H9 (cell line): ENCODE results near the gene CIAO1. TPM values are rescaled to one million over a fixed set of nuclear protein-coding genes. Genes with fewer than 3 reads are reported as not detected.

Experiments used
- DNase-seq: peaks from one replicate; pipeline ENCODE4 v3.0.0-alpha.2; 2017
- H2AFZ ChIP-seq: one replicate; pipeline ENCODE4 v1.6.1; 2013; ENCODE audit warnings: mild to moderate bottlenecking, low read length, control low read depth, moderate library complexity
- H2AK5ac ChIP-seq: 2 replicates; pipeline ENCODE4 v1.6.1; 2013; ENCODE audit warnings: low read length, control low read depth, mixed read lengths; ENCODE audit not compliant: insufficient read length
- H2BK120ac ChIP-seq: one replicate; pipeline ENCODE4 v1.6.1; 2013; ENCODE audit warnings: low read depth, mild to moderate bottlenecking, low read length, control low read depth, inconsistent platforms; ENCODE audit not compliant: poor library complexity, severe bottlenecking
- H2BK12ac ChIP-seq: 2 replicates; pipeline ENCODE4 v1.6.1; 2013; ENCODE audit warnings: low read length, control low read depth, mixed read lengths, low read depth; ENCODE audit not compliant: insufficient read length
- H2BK15ac ChIP-seq: 2 replicates; pipeline ENCODE4 v1.6.1; 2013; ENCODE audit warnings: low read depth, low read length, control low read depth
- H2BK20ac ChIP-seq: one replicate; pipeline ENCODE4 v1.6.1; 2013; ENCODE audit warnings: low read depth, mild to moderate bottlenecking, low read length, control low read depth, inconsistent platforms; ENCODE audit not compliant: poor library complexity, severe bottlenecking
- H2BK5ac ChIP-seq: 2 replicates; pipeline ENCODE4 v1.6.1; 2013; ENCODE audit warnings: low read length, control low read depth, mixed read lengths; ENCODE audit not compliant: insufficient read length
- H3K14ac ChIP-seq: 2 replicates; pipeline ENCODE4 v1.6.1; 2013; ENCODE audit warnings: low read length, control low read depth; ENCODE audit not compliant: insufficient read depth
- H3K18ac ChIP-seq: 2 replicates; pipeline ENCODE4 v1.6.1; 2013; ENCODE audit warnings: low read depth, mild to moderate bottlenecking, mixed read lengths, low read length, control low read depth; ENCODE audit not compliant: insufficient read length
- H3K23ac ChIP-seq: 2 replicates; pipeline ENCODE4 v1.6.1; 2013; ENCODE audit warnings: low read length, control low read depth, mixed read lengths, low read depth; ENCODE audit not compliant: insufficient read length
- H3K23me2 ChIP-seq: 2 replicates; pipeline ENCODE4 v1.6.1; 2013; ENCODE audit warnings: low read depth, mild to moderate bottlenecking, mixed read lengths, low read length, control low read depth; ENCODE audit not compliant: insufficient read length, poor library complexity, severe bottlenecking
- H3K27ac ChIP-seq: 2 replicates; pipeline ENCODE4 v1.5.1; 2013; ENCODE audit warnings: low read length, control low read depth, mixed read lengths, low read depth; ENCODE audit not compliant: insufficient read length
- H3K27me3 ChIP-seq: 2 replicates; pipeline ENCODE4 v1.6.1; 2013; ENCODE audit warnings: low read length, control low read depth, inconsistent platforms; ENCODE audit not compliant: insufficient read depth
- H3K4ac ChIP-seq: 2 replicates; pipeline ENCODE4 v1.6.1; 2013; ENCODE audit warnings: low read depth, mild to moderate bottlenecking, control low read depth, inconsistent platforms, low read length, moderate library complexity
- H3K4me1 ChIP-seq: 2 replicates; pipeline ENCODE4 v1.6.1; 2013; ENCODE audit warnings: low read length, control low read depth, inconsistent platforms; ENCODE audit not compliant: insufficient read depth
- H3K4me2 ChIP-seq: 2 replicates; pipeline ENCODE4 v1.6.1; 2013; ENCODE audit warnings: low read length, control low read depth, mixed read lengths; ENCODE audit not compliant: insufficient read length, insufficient read depth
- H3K56ac ChIP-seq: 2 replicates; pipeline ENCODE4 v1.6.1; 2013; ENCODE audit warnings: low read depth, mild to moderate bottlenecking, mixed read lengths, low read length, control low read depth; ENCODE audit not compliant: insufficient read length
- H3K79me1 ChIP-seq: 2 replicates; pipeline ENCODE4 v1.6.1; 2013; ENCODE audit warnings: low read depth, mild to moderate bottlenecking, moderate library complexity, low read length, control low read depth, inconsistent platforms; ENCODE audit not compliant: insufficient read depth, poor library complexity, severe bottlenecking
- H3K79me2 ChIP-seq: 2 replicates; pipeline ENCODE4 v1.6.1; 2013; ENCODE audit warnings: low read length, control low read depth, inconsistent platforms; ENCODE audit not compliant: insufficient read depth
- H3K9ac ChIP-seq: 2 replicates; pipeline ENCODE4 v1.6.1; 2013; ENCODE audit warnings: low read length, control low read depth, mixed read lengths; ENCODE audit not compliant: insufficient read length; ENCODE audit errors: extremely low read depth
- H3K9me3 ChIP-seq: one replicate; pipeline ENCODE4 v1.6.1; 2013; ENCODE audit warnings: low read depth, low read length, inconsistent platforms; ENCODE audit not compliant: control insufficient read depth
- H3T11ph ChIP-seq: one replicate; pipeline ENCODE4 v1.6.1; 2013; ENCODE audit warnings: mild to moderate bottlenecking, low read length, control low read depth, inconsistent platforms
- H4K20me1 ChIP-seq: one replicate; pipeline ENCODE4 v1.6.1; 2013; ENCODE audit not compliant: control insufficient read depth, insufficient read length, insufficient read depth
- H4K5ac ChIP-seq: 2 replicates; pipeline ENCODE4 v1.6.1; 2013; ENCODE audit warnings: low read depth, mild to moderate bottlenecking, mixed read lengths, low read length, control low read depth; ENCODE audit not compliant: insufficient read length
- H4K8ac ChIP-seq: replicated peaks from 2 replicates; pipeline ENCODE4 v1.6.1; 2013; ENCODE audit warnings: low read length, control low read depth, mixed read lengths, low read depth; ENCODE audit not compliant: insufficient read length
- H4K91ac ChIP-seq: 2 replicates; pipeline ENCODE4 v1.6.1; 2013; ENCODE audit warnings: low read depth, mild to moderate bottlenecking, moderate library complexity, mixed read lengths, low read length, control low read depth; ENCODE audit not compliant: insufficient read length
- H3K27ac Mint-ChIP-seq, 3 experiments: 2 replicates in 2 of 3; 3 replicates in 1 of 3; pipeline ENCODE4 v1.8.0; 2020 to 2021; ENCODE audit warnings: mixed read lengths in 3 of 3, mild to moderate bottlenecking in 1 of 3, moderate library complexity in 1 of 3
- H3K27me3 Mint-ChIP-seq: 2 replicates; pipeline ENCODE4 v1.8.0; 2021; ENCODE audit warnings: low read depth, mild to moderate bottlenecking, moderate library complexity, mixed read lengths
- H3K36me3 Mint-ChIP-seq, 3 experiments: 2 replicates in 2 of 3; 3 replicates in 1 of 3; pipeline ENCODE4 v1.8.0; 2020 to 2021; ENCODE audit warnings: low read depth in 3 of 3, mixed read lengths in 3 of 3; ENCODE audit not compliant: insufficient read depth in 1 of 3
- H3K4me1 Mint-ChIP-seq, 2 experiments: 2 replicates each; pipeline ENCODE4 v1.8.0; 2020; ENCODE audit warnings: mixed read lengths in 2 of 2
- H3K4me3 Mint-ChIP-seq, 2 experiments: 2 replicates in 1 of 2; 3 replicates in 1 of 2; pipeline ENCODE4 v1.8.0; 2020 to 2021; ENCODE audit warnings: mild to moderate bottlenecking in 2 of 2, mixed read lengths in 2 of 2, moderate library complexity in 1 of 2
- H3K9me3 Mint-ChIP-seq, 2 experiments: 2 replicates in 1 of 2; 3 replicates in 1 of 2; pipeline ENCODE4 v1.8.0; 2020; ENCODE audit warnings: mild to moderate bottlenecking in 2 of 2, mixed read lengths in 2 of 2, moderate library complexity in 1 of 2
- CTCF ChIP-seq: fragments of 200-600 bp; sonication (generic); conservative IDR thresholded peaks from 3 replicates; pipeline ENCODE4 v1.8.0; 2021; ENCODE audit warnings: antibody characterized with exemption, mild to moderate bottlenecking
- WGBS: extraction: QIAGEN DNeasy Blood & Tissue Kit; methylation state at CpG from one replicate; pipeline ENCODE4 v1.1.7; 2013; ENCODE audit warnings: missing lambda C conversion rate, low lambda C conversion rate, mixed read lengths; ENCODE audit not compliant: insufficient read length; ENCODE audit errors: extremely low coverage; 5-methylcytosine and 5-hydroxymethylcytosine counted together
- total RNA-seq: library from RNA; stranded (reverse); gene quantifications from 2 replicates; pipeline ENCODE4 v1.2.1, GENCODE V29; 2021

The CIAO1 gene
- total RNA-seq, 1 experiment from 2014 or later, result 67.6 TPM

- Histone ChIP-seq H3K9me3 (no peaks in the 10 kb centered on the region), H3K27ac (no peak overlapping the region), H3K56ac (no peak overlapping the region), H3K4ac (no peak overlapping the region), H2BK20ac (no peak overlapping the region), H2AK5ac (no peak overlapping the region), H2BK15ac (no peak overlapping the region), H2BK5ac (no peak overlapping the region), H4K5ac (no peak overlapping the region), H3K9ac (no peak overlapping the region), H3K23me2 (no peaks in the 10 kb centered on the region), H2BK120ac (no peak overlapping the region), H3K23ac (no peak overlapping the region), H2AFZ (no peak overlapping the region), H3K79me2 (no peaks in the 10 kb centered on the region), H4K8ac (no peak overlapping the region), H2BK12ac (no peak overlapping the region), H3T11ph (no peak overlapping the region), H3K4me1 (no peaks in the 10 kb centered on the region), H3K79me1 (no peaks in the 10 kb centered on the region), H3K27me3 (no peaks in the 10 kb centered on the region), H4K20me1 (no peaks in the 10 kb centered on the region), H3K14ac (no peak overlapping the region), H3K18ac (no peak overlapping the region), H3K4me2 (no peak overlapping the region), H4K91ac (no peak overlapping the region)
- Mint-ChIP-seq H3K27ac (peak overlapping the region in 2 of 3 experiments; percentile 26 to 62; a peak in 2 of 7 replicates), H3K9me3 (no peaks in the 10 kb centered on the region), H3K4me1 (no peaks in the 10 kb centered on the region; a peak in 1 of 4 replicates), H3K36me3 (peaks cover 0 to 5% (median 1%) of the 10 kb centered on the region in 3 experiments; a peak in 3 of 7 replicates), H3K4me3 (no peak overlapping the region; a peak in 1 of 5 replicates), H3K27me3 (no peaks in the 10 kb centered on the region; the same call in 1 of the 2 replicates)
- TF ChIP-seq CTCF, result no peak
- no peak for DNase-seq
- no CpG with 5 or more reads among the region's 3 CpGs for WGBS
Observed at GRCh38 chr2:96247009-96247408, 19.0 kb upstream of the CIAO1 start.
